OCI-LY7 (cell line): ENCODE measurements around the gene APOBEC3H.

Experiments
- EZH2phosphoT487 ChIP-seq: fragments of 200-600 bp; sonication (generic); IDR thresholded peaks from 2 replicates; pipeline ENCODE4 v1.6.1; 2018; ENCODE audit warnings: low read depth, borderline replicate concordance, mild to moderate bottlenecking, mixed run types, antibody characterized with exemption, low read length, moderate library complexity, mixed read lengths
- TF ChIP-seq, protein P1 (sequence below): fragments of 200-600 bp; sonication (generic); conservative IDR thresholded peaks from 2 replicates; pipeline ENCODE4 v1.5.1; 2014; ENCODE audit warnings: mild to moderate bottlenecking, antibody characterized with exemption, low read length, moderate library complexity, mixed read lengths

- TF ChIP-seq, protein P1, sequence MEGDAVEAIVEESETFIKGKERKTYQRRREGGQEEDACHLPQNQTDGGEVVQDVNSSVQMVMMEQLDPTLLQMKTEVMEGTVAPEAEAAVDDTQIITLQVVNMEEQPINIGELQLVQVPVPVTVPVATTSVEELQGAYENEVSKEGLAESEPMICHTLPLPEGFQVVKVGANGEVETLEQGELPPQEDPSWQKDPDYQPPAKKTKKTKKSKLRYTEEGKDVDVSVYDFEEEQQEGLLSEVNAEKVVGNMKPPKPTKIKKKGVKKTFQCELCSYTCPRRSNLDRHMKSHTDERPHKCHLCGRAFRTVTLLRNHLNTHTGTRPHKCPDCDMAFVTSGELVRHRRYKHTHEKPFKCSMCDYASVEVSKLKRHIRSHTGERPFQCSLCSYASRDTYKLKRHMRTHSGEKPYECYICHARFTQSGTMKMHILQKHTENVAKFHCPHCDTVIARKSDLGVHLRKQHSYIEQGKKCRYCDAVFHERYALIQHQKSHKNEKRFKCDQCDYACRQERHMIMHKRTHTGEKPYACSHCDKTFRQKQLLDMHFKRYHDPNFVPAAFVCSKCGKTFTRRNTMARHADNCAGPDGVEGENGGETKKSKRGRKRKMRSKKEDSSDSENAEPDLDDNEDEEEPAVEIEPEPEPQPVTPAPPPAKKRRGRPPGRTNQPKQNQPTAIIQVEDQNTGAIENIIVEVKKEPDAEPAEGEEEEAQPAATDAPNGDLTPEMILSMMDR, result no peak
- TF ChIP-seq EZH2phosphoT487, result no peak
These were observed 32.0 kb downstream of the APOBEC3H start for GRCh38 chr22:39129081-39129480.
